NCI-H2227 (cell line): ENCODE data around the gene STK17B.

Experiments
- DNase-seq: peaks from one replicate; lab custom pipeline; 2025; ENCODE audit not compliant: unreplicated experiment; lab: John Stamatoyannopoulos, UW

The STK17B gene

GRCh38 chr2:196184921-196185320 is 13.5 kb upstream of the STK17B start:
- DNase-seq, result no peak

- DNase-seq, result no peak
These were observed 12.3 kb upstream of the STK17B start for GRCh38 chr2:196183528-196184231.

GRCh38 chr2:196183172-196183473 is 11.7 kb upstream of the STK17B start:
- no peak for DNase-seq

DNA sequence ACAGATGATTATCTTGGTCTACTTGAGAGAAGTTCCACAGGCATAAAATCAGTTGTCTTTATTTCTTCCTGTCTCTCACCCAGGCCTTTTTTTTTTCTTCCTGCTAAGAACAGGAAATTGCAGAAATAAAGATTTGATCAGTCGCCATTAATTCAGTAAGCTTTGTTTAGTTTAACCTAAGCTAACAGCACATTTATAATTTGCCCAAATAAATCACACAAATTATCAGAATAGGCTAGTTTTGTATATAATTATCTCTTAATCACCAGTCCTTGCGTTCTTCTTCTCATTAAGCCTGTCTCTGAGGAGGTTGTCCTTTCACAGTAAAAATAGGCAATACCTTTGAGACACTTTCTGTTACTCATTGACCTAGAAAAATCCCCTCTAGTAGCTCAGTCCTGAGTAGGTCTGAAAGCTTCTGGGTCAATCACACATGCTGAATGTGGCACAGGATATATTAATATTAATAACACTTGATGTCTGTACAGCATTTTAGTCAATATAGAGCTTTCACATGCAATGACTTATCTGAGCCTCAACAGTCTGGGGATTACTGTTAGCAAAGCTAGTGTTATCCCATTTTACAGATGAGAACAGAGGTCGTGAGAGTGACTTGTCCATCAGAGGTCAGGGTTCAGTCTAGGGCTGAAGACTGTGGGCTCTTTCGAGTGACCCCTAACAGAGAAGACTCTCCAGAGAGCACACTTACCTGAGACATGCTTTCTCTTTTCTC is 11.2 kb upstream of the STK17B start:
- no peak for DNase-seq

DNA sequence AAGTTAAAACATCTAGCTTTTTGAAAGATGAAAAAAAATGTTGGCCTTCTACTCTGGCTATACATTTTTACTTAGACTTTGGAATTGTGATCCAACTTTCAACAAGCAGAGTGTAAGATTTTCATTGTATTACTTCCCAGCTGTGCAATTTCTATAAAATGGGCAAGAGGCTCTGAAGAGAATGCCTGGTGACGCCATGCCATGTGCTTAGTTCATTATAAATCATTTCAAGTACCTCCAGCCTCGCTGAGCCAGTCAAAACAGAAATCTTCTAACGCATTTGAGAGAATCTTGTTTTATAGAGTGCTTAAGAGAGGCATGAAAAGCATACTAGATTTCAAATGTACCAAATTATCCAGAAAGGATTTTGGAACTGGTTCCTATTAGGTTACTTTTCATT is 10.1 kb upstream of the STK17B start:
- DNase-seq, result peak; percentile 15

DNA sequence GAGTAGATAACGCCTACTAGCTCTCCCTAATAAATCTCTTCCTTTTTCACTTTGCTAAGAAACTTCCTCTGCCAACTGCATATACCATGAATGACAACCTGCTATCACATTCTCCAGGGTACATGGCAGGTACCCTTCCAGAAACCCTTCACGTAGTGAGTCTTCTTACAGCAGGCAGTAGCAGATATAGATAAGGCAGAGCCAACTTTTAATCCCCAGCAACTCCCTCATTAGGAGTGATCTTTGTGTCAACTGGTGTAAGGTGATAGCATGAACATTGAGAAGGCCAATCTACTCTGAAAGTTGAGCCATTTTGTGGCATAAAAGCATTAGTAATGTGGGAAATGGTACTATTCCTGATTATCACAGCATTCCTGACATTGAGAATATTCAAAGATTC is 5.7 kb upstream of the STK17B start:
- DNase-seq, result no peak

DNA sequence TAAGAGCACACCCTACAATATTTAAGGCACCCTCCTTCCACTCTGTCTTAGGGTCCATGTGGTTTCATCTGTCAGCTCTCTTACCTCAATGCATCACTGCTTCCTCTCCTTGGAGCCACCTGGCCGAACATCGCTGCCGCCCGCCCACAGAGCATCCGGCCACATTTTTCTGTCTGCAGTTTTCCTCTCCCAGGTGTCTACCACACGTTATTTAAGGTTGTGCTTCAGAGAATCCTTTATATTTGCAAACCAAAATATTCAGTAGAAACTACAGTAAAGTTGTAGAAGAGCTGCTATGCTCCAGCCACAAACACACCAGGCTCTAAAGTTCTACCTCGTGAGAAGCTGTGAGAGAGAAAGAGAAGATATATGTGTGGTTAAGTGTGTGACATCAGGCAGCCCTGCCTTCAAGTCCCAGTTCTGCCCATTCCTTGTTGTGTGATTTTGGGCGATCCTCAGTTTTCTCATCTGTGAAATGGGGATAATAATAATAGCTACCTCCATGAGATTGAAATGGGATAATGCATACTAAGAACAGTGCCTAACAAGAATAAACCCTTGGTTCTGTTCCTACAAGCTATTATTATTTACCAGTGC is 4.9 kb upstream of the STK17B start:
- DNase-seq, result no peak

GRCh38 chr2:196174404-196174803 is 3.0 kb upstream of the STK17B start:
- DNase-seq, result no peak

GRCh38 chr2:196173505-196173904 is 2.1 kb upstream of the STK17B start:
- DNase-seq, result no peak

- no peak for DNase-seq
These were observed 1.6 kb upstream of the STK17B start for GRCh38 chr2:196172951-196173350.

GRCh38 chr2:196171946-196172345 is 568 bp upstream of the STK17B start:
- DNase-seq, result peak; percentile 51

- peak; percentile 39 for DNase-seq
These were observed 651 bp downstream of the STK17B start for GRCh38 chr2:196170606-196171247.

- peak; percentile 59 for DNase-seq
These were observed 1.2 kb downstream of the STK17B start for GRCh38 chr2:196170213-196170605.

DNA sequence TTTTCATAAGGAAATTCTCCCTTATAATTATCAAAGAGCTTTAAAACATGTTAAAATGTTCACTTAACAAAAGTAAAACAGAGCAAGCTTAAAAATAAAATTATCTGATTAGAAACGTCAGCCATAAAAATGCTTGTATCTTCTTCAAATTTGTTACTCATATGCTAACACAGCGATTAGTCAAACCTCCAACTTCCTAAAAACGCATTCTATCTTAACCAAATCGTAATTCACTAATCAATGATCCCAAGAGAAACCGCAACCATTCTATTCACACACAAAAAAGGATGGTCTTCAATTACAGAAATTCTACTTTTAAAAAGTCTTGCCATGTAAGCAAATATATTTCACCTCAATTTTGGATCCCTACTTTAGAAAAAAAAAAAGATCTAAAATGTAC is 1.9 kb downstream of the STK17B start:
- no peak for DNase-seq

GRCh38 chr2:196168181-196168580 is 3.2 kb downstream of the STK17B start:
- DNase-seq, result no peak

GRCh38 chr2:196167666-196168065 is 3.7 kb downstream of the STK17B start:
- no peak for DNase-seq

DNA sequence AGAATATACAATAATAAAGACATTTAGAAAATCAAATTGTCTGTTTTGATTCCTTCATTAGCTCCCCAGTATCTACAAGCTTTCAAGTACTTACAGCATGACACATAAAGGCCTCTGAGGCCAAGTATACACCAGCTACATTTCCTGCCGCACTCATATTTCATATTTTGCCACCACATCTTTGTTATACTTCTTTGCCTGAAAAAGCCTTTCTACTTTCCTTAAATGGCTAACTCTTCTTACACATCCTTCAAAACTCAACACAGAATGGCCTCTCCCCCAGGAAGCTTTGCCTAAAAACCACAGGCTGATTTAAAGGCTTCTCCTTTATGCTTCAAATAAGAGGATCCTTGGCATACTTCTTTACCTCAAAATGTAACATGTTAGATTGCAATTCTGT is 4.5 kb downstream of the STK17B start:
- no peak for DNase-seq

DNA sequence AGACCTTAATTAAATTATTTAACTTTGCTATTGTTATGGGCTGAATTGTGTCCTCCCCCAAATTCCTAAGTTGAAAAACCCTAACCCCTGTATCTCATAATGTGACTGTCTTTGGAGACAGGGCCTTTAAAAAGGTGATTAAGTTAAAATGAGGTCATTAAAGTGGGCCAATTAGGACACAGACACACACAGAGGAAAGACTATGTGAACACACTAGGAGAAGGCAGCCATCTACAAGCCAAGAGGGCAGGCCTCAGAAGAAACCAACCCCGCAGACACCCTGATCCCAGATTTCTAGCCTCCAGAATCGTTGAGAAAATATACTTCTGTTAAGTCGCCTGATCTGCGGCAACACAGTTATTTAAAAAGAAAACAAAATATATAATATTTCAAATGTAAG is 6.4 kb downstream of the STK17B start:
- DNase-seq, result no peak

DNA sequence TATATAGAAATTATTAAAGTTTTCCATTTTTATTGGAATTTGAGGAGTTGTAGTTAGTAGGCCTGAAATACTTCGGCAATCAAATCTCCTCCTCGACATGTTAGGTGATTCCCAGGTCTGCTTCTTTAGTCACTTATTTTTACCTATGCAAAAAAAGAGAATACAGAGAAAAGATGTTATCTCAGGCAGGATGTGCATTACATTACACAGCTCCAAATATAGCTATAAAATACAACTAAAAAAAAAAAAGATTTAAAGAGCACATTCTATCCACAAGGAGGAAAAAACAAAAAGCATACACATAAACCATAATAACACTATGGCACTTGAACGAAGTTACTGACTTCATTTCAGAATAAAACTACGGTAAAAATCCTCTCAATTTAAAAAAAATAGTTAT is 8.1 kb downstream of the STK17B start:
- no peak for DNase-seq

DNA sequence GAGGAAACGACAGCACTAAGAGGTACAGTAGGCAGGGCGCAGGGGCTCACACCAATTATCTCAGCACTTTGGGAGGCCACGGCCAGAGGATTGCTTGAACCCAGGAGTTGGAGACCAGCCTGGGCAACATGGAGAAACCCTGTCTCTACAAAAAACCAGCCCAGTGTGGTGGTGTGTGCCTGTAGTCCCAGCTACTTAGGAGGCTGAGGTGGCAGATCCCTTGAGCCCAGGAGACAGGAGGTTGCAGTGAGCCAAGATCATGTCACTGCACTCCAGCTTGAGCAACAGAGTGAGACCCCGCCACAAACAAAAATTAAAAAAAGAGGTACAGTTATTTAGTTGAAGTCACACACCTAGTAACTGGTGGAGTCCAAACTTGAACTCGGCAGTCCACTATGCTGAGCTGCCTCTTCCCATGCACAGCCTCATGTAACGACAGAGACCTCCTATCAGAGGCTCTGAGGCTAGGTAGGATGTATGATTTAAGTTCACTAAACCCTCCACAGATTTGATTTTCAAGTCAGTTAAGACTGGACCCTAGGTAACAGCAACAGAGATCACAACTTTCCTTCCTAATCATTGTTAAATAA is 8.7 kb downstream of the STK17B start:
- DNase-seq, result no peak

- no peak for DNase-seq
These were observed 10.4 kb downstream of the STK17B start for GRCh38 chr2:196160946-196161345.

DNA sequence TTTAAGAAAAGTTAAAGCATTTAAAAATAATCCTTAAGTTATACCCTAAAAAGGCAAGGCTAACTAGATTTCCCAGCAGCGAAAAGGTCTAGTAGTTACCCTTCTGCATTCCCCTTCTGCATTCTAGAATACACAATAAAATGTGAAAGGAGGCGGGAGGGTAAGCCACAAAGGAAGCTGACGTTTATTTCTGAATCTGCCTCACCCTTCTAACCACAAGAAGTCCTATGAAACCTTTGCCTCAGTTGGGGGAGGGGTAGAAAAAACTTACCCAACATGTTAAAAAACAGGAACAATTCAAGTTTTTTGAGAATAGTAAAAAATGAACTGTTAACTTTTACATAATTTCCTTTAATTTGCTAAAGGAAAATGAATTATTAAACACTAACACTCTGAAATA is 11.3 kb downstream of the STK17B start:
- no peak for DNase-seq
